Suppressor macrophage (primary cell): ENCODE results near the gene RASA2.
A peak's percentile ranks its signal among the peaks of the same experiment; 100 is the strongest.

Source experiments
- DNase-seq, 4 experiments: peaks; one replicate each; pipeline ENCODE4 v3.0.0-alpha.2; 2020 to 2022

Gene RASA2

DNA sequence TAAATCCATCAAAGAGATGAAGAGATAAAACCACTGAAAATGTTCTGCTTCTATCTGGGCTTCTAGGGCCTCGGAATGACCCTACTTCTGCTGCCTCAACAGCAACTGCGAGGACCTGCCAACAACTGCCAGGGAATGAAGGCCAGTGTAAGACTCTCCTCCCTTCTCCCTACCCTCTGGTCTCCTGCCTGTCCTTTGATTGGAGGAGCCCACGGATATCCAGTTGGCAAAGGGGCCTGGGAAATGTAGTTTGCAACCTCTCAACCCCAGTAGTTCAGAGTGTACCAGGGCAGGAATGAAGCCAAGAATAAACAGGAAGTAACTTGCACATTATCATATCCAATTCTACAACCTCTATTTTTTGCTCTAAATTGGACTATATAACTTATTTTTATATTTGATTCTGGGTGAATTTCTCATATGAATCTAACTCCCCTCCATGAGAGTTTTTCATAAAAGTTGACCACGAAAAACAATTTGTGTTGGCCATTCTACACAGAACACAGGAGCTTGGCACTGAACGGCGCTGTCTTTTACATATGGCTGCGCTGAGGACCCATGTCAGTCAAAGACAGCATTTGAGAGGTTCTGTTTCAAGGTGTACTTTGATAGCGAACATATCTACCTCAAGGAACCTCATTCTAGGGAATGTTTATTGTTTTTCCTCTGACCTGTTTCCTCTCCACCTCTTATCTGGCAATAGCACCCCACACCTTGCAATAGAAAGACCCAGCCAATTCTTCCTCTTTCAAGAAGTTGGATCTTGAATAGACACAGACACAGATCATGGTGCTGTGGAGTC lies 160.1 kb downstream of the RASA2 start:
- peak; percentile 78 to 90 (median 87) for DNase-seq

DNA sequence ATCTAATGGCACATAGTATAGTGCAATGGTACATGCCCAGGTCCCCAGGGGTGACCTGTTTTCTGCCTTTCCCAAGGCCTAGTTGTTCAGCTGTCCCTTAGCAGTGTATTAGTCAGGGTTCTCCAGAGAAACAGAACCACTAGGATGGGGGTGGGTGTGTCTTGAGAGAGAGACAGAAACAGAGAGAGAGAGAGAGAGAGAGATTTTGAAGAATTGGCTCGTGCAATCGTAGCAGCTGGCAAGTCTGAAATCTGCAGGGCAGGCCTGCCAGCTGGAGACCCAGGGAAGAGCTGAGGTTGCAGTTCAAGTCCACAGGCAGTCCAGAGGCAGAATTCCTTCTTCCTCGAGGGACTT lies 160.7 kb downstream of the RASA2 start:
- DNase-seq: no peak

DNA sequence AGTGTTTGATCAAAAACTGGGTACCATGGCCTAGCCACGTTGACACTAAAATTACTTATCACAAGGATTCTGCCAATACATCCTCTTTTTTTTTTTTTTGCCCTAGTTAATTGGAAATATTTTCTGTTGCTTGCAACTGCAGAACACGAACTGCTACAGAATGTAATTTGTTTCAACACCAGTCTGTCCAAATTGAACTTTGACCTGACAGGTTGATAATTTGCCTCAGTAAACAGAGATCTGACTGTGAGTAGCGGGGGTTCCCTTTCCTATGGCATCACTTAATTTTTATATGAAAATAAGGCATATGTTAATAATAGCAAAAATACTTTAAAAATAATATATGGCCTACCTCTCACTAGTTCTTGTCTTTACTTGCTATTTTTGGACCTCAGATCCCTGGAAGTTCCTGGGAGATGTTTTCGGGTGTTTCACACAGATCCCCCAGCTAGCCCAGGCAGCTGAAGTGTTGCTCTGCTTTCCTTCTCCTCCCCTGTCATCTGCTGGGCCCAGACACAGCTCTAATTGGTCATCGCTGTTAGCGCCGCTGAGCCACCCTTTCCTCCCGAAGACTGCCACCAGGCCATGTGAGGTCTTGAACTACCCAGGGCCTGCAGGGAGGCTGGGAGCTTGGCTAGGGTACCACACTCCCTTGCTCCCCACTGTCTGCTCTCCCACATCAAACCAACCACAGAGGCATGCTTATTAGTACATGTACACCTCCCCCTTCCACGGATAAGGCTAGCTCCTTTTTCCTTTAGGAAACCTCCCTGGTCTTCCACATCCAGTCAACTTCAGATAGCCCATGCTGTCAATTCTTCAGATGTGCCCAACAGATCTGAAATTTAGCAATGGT lies 161.5 kb downstream of the RASA2 start:
- DNase-seq: no peak

DNA sequence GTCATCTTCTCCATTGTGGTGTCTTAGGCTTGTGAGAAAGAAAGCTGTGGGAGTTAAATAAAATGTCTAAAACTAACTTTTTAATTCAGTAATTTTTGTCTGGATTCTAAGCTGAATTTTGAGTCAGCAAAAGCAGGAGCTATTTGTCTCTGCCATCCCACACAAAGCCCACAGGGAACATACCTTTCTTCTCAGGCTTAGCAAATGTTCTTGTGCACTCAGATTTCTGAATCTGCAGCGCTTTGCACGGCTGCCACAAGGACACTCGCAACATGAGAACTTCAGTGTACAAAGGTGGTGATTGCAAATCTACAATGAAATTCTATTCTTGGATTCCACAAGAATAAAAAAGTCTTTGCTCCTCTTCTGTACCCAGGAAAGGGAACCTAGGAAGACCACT lies 163.0 kb downstream of the RASA2 start:
- no peak for DNase-seq

DNA sequence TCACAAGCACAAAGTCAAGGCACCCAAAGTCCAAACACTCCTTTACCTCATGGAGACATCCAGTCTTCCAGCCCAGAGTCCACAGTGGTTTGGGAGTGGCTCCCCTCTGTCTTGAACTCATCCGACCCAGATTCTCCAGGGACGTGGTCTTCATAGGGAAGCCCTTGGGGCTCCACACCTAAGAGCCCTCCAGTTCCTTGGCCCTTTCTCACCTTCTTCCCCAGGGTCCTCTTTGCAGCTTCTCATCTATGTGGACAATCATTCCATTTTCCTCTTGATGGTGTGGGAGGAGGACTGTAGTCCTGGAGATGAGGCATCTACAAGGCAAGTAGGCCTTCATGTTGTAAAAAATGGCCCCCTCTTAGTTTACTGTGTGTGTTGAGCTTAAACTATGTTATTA lies 164.0 kb downstream of the RASA2 start:
- DNase-seq: no peak

DNA sequence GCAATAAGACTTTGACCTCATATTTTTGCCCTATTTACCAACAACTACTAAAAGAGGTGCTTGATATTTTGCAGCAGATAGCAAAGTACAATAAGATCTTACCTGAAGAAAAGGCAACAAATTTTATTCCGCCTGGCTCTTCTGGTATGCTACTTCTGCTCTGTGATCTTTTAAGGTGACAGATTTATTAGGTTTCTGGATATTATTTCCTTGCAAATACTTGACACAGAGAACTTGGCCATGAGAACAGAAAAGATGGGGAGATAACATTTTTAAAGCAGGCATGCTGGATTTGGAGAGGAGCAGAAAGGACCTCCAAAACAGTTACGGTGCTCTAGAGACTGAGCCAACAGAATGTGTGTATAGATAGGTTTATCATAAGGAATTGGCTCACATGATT lies 164.6 kb downstream of the RASA2 start:
- no peak for DNase-seq

DNA sequence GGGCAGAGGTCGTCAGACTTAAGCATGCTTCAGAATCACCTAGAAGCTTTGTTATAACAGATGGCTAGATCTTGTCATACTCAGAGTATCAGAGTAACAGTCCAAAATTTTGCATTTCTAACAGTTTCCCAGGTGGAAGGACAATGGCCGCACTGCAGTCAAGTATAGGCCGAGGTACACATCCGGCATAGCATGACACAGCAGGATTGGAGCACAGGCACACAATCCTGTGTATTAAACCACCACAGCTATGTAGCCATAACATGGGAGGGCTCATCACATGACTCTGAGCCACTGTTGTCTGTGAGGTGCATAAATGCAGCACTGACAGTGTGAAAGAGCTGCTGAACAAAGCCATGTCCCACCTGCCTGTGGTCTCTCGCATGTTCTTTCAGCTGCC lies 165.5 kb downstream of the RASA2 start:
- DNase-seq: no peak

DNA sequence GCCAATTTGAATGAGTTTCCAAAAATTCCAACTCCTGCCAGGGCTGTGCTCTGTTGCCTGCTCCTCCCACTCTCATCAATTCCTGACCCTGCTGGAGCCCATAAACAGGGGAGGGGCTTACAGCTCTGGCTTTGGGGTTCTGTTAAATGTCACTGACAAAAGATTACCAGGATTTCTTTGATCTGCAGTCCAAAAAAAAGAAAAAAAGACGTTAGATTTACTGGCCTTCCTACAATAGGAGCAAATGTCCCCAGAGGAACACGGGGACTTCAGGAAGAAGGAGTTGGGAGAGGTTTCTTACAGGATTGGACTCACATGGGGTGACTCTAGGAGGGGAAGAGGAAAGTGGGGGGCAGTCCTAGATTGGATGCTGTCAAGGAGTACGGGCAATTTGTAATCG lies 167.0 kb downstream of the RASA2 start:
- DNase-seq: no peak

DNA sequence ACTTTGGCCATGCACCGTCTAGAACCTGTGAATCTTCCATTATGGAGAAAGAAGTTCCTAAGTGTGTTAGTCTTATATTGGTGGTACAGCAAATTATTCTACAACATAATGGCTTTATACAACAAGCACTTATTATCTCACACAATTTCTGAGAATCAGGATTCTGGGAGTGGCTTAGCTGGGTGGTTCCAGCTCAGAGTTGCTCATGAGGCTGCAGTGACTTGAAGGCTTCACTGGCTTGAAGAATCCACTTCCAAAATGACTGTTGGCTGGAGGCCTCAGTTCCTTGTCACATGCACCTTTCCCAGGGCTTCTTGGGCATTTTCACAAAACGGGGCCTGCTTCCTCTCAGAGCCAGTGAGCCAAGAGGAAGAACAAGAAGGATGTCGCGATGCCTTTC lies 169.0 kb downstream of the RASA2 start:
- peak in 2 of 4 experiments; percentile 16 to 26 for DNase-seq

DNA sequence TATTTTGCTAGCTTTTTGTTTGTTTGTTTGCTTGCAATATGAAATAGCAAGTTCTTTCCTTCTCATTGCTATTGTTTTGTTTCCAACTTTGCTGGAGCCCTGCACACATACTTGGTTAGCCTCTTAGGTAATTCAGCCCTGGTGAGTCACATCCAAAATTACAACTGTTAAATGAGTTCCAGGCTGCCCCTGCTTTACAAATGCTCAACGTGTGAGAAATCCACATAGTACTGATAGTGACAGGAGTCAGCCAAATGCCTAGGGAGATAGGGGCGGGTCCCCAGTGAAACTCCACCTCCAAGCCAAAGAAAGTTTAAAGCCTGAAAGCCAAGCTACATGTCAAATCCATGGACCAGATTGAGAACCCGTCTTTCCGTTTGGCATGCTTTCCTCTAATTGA lies 169.9 kb downstream of the RASA2 start:
- DNase-seq: no peak

DNA sequence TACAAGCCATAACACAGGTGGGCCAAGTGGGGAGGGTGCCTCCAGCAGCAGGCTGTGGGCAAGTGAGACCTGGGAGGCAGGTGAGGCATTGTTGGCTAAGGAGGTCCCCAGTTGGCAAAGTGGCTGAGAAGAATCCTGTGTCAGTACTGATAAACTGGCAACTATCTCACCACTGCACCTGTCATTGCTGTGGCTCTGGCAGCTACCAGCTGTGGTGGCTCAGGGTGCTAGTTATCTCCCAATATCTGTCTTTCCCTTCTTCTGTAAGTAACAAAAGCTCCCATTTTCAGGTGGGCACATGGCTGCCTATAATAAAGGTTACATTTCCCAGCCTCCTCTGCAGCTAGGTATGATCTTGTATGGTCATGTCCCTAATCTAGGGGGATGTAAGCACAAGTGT lies 170.7 kb downstream of the RASA2 start:
- no peak for DNase-seq

DNA sequence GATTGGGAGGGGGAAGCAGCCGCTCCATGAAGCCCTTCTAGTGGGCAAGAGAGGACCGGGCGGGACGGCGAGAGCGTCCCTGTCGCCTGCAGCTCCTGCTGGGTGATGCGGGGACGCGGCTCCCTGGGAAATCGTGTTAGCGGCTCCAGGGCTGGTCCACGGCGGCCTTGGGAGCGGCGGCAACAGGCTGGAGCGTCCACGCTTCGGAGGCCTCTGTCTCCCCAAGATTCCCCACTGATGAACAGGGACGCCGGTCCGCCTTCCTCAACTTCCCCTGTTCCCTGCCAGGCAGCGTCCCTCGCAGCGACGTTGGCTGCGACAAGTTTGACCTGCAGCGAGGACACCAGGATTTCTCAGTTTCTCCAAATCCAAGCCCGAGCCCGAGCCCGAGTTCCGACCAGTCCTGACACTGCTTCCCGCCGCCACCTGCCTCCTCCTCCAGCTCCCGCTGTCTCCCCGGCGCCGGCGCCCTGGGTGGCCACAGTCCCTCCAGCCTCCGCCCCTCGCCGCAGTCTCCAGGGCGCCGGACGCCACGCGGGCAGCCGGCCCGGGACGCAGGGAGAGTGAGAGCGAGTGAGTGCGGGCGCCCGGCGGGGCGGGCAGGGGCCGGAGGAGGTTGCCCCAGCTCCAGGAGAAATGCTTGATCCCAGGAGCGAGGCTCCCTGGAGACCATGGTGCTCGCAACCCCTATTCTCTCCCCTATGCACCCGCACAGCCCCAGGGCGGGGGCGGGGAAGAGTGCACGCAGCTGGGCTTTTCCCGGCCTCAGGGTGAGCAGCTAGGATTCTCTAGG lies 173.2 kb downstream of the RASA2 start:
- DNase-seq: peak; percentile 42 to 73 (median 51)

DNA sequence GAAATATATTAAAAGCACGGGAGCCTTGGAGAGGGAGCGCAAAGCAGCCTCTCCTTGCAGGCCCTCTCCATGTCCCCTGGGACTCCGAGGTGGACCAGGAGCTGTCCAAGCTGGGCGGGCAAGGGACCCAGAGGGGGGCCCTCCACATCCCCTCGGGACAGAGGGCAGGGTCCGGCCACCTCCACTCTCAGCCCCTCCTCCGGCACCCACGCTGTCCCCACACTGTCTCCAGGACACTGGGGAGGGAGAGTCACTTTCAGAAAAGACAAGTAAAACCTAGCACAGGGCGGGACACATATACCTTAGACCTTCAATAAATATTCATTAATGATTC lies 173.8 kb downstream of the RASA2 start:
- no peak for DNase-seq

DNA sequence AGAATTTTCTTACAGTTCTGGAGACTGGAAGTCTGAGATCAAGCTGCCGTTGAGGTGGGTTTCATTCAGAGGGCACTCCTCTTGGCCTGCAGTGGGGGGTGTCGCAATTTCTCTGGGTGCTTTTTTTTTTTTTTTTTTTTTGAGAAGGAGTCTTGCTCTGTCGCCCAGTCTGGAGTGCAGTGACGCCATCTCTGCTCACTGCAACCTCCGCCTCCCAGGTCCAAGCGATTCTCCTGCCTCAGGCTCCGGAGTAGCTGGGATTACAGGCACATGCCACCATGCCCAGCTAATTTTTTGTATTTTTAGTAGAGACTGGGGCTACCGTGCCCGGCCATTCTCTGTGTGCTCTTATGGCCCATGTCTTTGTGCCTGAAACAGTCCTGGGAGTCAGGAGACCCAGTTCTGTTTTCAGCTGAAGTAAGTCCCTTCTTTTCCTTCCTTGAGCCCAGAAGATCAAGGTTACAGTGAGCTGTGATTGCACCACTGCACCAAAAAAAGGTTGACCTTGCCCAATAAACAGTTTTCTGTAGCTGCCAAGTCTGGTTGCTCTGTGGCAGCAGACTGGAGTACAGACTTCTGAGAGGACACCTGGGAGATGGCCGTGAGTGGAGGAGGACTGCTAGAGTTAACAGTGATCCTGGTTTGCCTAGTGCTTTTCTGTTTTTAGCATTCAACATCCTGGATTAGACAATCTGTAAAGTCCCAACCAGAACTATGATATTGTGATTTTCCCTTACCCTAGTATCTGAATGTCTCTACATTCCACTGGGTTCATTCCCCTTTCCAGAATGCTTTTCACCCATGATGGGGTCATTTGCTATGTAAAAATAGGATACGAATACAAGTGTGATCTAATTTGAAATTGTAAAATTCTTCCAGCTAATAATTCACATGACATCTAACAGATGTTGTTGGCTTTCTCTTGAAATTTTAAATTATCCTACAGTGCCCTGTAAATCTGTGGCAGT lies 174.7 kb downstream of the RASA2 start:
- DNase-seq: no peak

DNA sequence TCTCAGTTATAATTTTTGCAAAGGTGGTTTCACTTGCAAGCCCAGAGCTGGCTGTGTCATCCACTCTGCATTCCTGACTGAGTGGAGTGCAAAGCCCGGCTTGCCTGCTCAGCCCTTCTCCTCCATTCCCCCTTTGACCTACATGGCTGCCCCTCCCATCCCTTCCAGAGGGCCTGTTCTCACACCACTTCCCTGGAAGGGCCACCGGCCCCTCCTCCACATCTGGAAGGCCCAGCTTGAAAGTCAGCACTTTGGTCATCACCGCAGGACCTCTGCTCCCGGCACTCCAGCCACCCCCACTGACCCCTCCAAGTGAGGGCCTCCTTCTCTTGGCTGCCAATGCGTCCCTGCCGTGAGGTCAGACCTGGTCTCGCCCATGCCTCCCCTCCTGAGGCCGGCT lies 177.2 kb downstream of the RASA2 start:
- DNase-seq: no peak
